ENCODE data around the gene DMBX1.

GRCh38 chr1:46469881-46470280 lies 19.8 kb upstream of the DMBX1 start:
- TF ChIP-seq POLR2A (IDR thresholded peaks at IDR 0.05) (no peak), POLR2AphosphoS5 (IDR thresholded peaks at IDR 0.05) (no peak), CTCF (IDR thresholded peaks at IDR 0.05) (no peak)
